DND-41 (cell line): ENCODE measurements around the gene EXT2.

Experiments
- ATAC-seq: fragments of 200-7000 bp; cut with Tn5 transposase; 3 replicates; pipeline ENCODE4 v1.9.1; 2021; ENCODE audit warnings: low read depth; ENCODE audit not compliant: insufficient read depth
- DNase-seq: peaks from one replicate; pipeline ENCODE4 v3.0.0-alpha.2; 2020
- H2AFZ ChIP-seq: 2 replicates; pipeline ENCODE4 v1.6.0; 2012; ENCODE audit warnings: low read depth, low read length
- H3K27ac ChIP-seq: 2 replicates; pipeline ENCODE4 v1.5.1; 2012; ENCODE audit warnings: low read length, inconsistent platforms
- H3K27me3 ChIP-seq: fragments of 200-600 bp; sonication (generic); 2 replicates; pipeline ENCODE4 v1.6.0; 2012; ENCODE audit warnings: low read length, mild to moderate bottlenecking, inconsistent platforms; ENCODE audit not compliant: insufficient read depth, poor library complexity
- H3K36me3 ChIP-seq: 2 replicates; pipeline ENCODE4 v1.5.1; 2012; ENCODE audit warnings: low read length, inconsistent platforms; ENCODE audit not compliant: insufficient read depth
- H3K4me1 ChIP-seq: 2 replicates; pipeline ENCODE4 v1.5.1; 2012; ENCODE audit warnings: mild to moderate bottlenecking, low read length; ENCODE audit not compliant: insufficient read depth
- H3K4me2 ChIP-seq: 2 replicates; pipeline ENCODE4 v1.6.0; 2012; ENCODE audit warnings: mild to moderate bottlenecking, moderate library complexity, low read length, inconsistent platforms; ENCODE audit not compliant: insufficient read depth
- H3K4me3 ChIP-seq, 2 experiments: fragments of 200-600 bp in 1 of 2; shearing (Covaris generic) in 1 of 2; 2 replicates each; pipeline ENCODE4 v1.5.1; 2012 to 2016; ENCODE audit warnings: inconsistent platforms in 2 of 2, low read length in 2 of 2, mild to moderate bottlenecking in 2 of 2, low read depth in 1 of 2, moderate library complexity in 1 of 2
- H3K79me2 ChIP-seq: 2 replicates; pipeline ENCODE4 v1.6.0; 2012; ENCODE audit warnings: low read length, inconsistent platforms; ENCODE audit not compliant: insufficient read depth
- H3K9ac ChIP-seq: 2 replicates; pipeline ENCODE4 v1.6.0; 2012; ENCODE audit warnings: low read depth, mild to moderate bottlenecking, inconsistent platforms, low read length, moderate library complexity
- H3K9me3 ChIP-seq: 2 replicates; pipeline ENCODE4 v1.5.1; 2012; ENCODE audit warnings: low read length, moderate library complexity, mild to moderate bottlenecking, inconsistent platforms; ENCODE audit not compliant: insufficient read depth, severe bottlenecking
- H4K20me1 ChIP-seq: 2 replicates; pipeline ENCODE4 v1.6.0; 2012; ENCODE audit warnings: low read length; ENCODE audit not compliant: insufficient read depth
- EZH2 ChIP-seq: IDR thresholded peaks from 3 replicates; pipeline ENCODE4 v1.6.1; 2012; ENCODE audit warnings: borderline replicate concordance, low read depth, mild to moderate bottlenecking, moderate library complexity, low read length, inconsistent platforms; ENCODE audit not compliant: severe bottlenecking
- TF ChIP-seq, protein P1 (sequence below): IDR thresholded peaks from 2 replicates; pipeline ENCODE4 v1.5.1; 2012; ENCODE audit warnings: borderline replicate concordance, low read length, moderate library complexity, mild to moderate bottlenecking; ENCODE audit not compliant: poor library complexity, severe bottlenecking; ENCODE audit errors: extremely low read depth

EXT2 gene

DNA sequence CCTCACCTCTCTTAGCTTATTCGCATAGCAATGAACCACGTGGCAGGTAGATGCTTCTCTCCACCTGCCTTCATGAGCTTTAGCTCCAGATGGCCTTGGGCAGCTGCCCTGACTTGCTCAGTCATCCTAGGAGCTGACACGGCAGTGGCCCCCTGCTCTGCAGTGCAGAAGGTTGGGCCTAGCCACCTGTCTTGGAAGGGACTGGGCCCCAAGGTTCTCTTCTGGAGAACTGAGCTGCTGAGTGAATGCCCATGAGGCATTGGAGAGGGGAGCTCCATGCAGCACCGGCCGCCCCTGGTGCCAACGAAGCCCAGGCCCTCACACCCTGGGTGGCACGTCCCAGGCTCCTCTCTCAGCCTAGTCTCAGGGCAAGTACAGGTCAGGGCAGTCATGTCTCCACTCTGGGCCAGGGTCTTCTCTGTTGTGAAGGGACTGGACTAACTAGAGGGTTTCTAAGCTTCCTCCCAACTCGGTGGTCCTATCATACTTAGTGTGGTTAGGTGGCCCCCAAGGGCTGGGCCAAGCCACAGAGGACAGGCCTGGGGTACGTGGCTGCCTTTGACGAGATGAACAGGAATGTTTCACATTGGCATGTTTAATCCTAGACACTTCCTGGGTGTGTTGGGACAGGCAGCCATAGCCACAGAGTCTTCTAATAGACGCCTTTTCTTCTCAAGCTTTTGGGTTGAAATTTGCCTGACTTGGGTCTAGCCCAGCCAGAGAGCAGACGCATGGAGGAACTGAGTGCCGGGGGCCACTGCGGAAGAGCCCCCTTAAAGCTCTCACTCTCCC is 166.5 kb downstream of the EXT2 start:
- TF ChIP-seq, protein P1, sequence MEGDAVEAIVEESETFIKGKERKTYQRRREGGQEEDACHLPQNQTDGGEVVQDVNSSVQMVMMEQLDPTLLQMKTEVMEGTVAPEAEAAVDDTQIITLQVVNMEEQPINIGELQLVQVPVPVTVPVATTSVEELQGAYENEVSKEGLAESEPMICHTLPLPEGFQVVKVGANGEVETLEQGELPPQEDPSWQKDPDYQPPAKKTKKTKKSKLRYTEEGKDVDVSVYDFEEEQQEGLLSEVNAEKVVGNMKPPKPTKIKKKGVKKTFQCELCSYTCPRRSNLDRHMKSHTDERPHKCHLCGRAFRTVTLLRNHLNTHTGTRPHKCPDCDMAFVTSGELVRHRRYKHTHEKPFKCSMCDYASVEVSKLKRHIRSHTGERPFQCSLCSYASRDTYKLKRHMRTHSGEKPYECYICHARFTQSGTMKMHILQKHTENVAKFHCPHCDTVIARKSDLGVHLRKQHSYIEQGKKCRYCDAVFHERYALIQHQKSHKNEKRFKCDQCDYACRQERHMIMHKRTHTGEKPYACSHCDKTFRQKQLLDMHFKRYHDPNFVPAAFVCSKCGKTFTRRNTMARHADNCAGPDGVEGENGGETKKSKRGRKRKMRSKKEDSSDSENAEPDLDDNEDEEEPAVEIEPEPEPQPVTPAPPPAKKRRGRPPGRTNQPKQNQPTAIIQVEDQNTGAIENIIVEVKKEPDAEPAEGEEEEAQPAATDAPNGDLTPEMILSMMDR: no peak
- no peak for TF ChIP-seq EZH2
- H3K79me2 ChIP-seq: no peaks in the 10 kb centered on the region
- H2AFZ ChIP-seq: no peak overlapping the region
- H3K4me3 ChIP-seq: no peak overlapping the region
- no peaks in the 10 kb centered on the region for H3K4me1 ChIP-seq
- 0 out of 2 replicates have a peak, but pooled peaks cover 7% of the 10 kb centered on the region for H4K20me1 ChIP-seq
- H3K36me3 ChIP-seq: no peaks in the 10 kb centered on the region
- no peak overlapping the region for H3K27ac ChIP-seq
- ATAC-seq (no peak), DNase-seq (no peak)
- H3K27me3 ChIP-seq: no peaks in the 10 kb centered on the region
- no peak overlapping the region for H3K9ac ChIP-seq
- H3K9me3 ChIP-seq: no peaks in the 10 kb centered on the region
- no peak overlapping the region for H3K4me2 ChIP-seq

DNA sequence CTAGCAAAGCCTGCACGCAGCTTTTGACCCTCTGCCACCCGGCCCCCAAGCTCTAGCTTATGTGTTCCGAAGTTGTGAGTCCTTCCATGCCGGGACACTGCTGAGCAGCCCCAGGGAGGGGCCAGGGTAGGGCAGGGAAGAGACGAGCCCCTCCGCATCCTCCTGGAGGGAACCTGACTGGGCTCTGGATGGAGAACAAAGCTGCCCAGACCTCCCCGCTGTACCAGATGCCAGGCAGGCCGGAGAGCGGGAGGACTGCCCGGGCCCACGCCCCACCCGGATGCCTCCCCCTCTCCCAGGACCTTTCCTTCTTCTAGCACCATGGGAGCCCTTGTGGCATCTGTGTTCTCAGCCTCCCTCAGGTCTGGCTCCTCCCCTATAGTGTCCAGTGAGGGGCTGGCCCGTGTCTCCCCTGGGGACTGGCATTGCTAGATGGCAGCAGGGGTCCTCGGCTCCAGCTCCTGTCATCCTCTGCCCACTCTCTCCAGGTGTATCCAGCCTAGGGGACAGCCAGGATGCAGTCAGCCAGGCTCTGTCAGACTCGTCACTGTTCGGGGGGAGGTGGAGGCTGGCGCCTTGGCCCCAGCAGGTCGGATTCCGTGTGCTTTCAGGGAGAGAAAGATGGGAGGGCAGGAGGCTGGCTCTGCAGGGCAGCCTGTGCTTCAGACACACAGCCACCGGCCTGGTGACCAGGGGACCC is 168.4 kb downstream of the EXT2 start:
- Histone ChIP-seq H3K4me2 (no peak overlapping the region), H3K4me3 (no peak overlapping the region), H3K27me3 (no peaks in the 10 kb centered on the region), H3K36me3 (no peaks in the 10 kb centered on the region), H3K27ac (no peak overlapping the region), H3K79me2 (no peaks in the 10 kb centered on the region), H3K9ac (no peak overlapping the region), H2AFZ (no peak overlapping the region), H3K4me1 (no peaks in the 10 kb centered on the region), H3K9me3 (no peaks in the 10 kb centered on the region), H4K20me1 (0 out of 2 replicates have a peak, but pooled peaks cover 7% of the 10 kb centered on the region)
- ATAC-seq: no peak
- DNase-seq: no peak
- TF ChIP-seq, protein P1: no peak
- TF ChIP-seq EZH2: no peak

DNA sequence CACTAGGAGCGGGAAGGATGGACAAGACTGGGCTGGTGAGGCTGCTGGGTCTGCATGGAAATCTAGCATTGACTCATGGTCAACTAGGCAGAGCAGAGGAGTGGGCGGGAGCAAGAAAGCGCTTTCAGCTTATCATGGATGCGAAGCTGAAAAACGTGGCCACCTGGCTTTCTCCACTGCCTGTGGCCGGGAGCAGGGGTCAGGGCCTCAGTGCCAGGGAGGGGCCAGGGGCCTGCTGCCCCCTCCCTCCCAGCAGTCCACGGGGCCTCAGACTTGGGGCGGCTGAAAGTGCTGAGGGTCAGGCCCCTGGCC is 168.9 kb downstream of the EXT2 start:
- H3K79me2 ChIP-seq: no peaks in the 10 kb centered on the region
- ATAC-seq (no peak), DNase-seq (no peak)
- no peak for TF ChIP-seq EZH2
- no peak overlapping the region for H3K4me3 ChIP-seq
- no peaks in the 10 kb centered on the region for H3K9me3 ChIP-seq
- H3K27me3 ChIP-seq: no peaks in the 10 kb centered on the region
- H3K36me3 ChIP-seq: no peaks in the 10 kb centered on the region
- H3K4me2 ChIP-seq: no peak overlapping the region
- H3K27ac ChIP-seq: no peak overlapping the region
- no peak overlapping the region for H2AFZ ChIP-seq
- 0 out of 2 replicates have a peak, but pooled peaks cover 4% of the 10 kb centered on the region for H4K20me1 ChIP-seq
- H3K4me1 ChIP-seq: no peaks in the 10 kb centered on the region
- H3K9ac ChIP-seq: no peak overlapping the region

DNA sequence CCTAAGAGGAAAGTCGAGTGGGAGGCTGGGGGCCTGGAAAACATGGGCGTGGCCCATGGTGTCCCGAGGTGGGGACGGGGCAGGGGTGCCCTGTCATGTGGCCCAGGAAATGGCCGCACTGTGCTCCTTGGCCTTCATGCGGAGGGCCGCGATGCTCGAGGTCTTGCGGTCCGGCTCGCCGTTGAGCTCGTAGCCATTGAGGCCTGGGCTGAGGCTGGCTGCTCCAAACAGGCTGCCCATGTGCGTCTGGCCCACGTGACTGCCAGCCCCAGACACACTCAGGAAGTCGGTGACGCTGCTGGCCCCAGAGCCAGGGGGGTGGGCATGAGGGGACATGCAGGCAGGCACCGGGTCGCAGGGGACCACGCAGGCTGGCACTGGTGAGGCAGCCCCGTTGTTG is 169.3 kb downstream of the EXT2 start:
- Histone ChIP-seq H3K27ac (no peak overlapping the region), H3K9me3 (no peaks in the 10 kb centered on the region), H2AFZ (no peak overlapping the region), H4K20me1 (0 out of 2 replicates have a peak, but pooled peaks cover 4% of the 10 kb centered on the region), H3K27me3 (no peaks in the 10 kb centered on the region), H3K9ac (no peak overlapping the region), H3K4me3 (no peak overlapping the region), H3K36me3 (no peaks in the 10 kb centered on the region), H3K4me2 (no peak overlapping the region), H3K79me2 (no peaks in the 10 kb centered on the region), H3K4me1 (no peaks in the 10 kb centered on the region)
- no peak for DNase-seq
- TF ChIP-seq EZH2: no peak
- TF ChIP-seq, protein P1: no peak
- ATAC-seq: no peak
